Lower leg skin (tissue), 4 donors: ENCODE data around the gene CD160. TPM values are rescaled to one million over a fixed set of nuclear protein-coding genes. Genes with fewer than 3 reads are reported as not detected.

Experiments used
- DNase-seq, 2 donors: peaks; one replicate each; pipeline ENCODE4 v3.0.0-alpha.2; 2019; ENCODE audit warnings: low spot score in 2 of 2
- H3K4me3 ChIP-seq: fragments of 200-600 bp; sonication (generic); 2 replicates; pipeline ENCODE4 v1.5.1; 2017; ENCODE audit warnings: mild to moderate bottlenecking, low read depth; ENCODE audit not compliant: poor library complexity, severe bottlenecking
- POLR2A ChIP-seq, 2 donors: fragments of 450-650 bp; IDR thresholded peaks; one replicate each; pipeline ENCODE4 v1.6.1; 2016 to 2017; ENCODE audit warnings: antibody characterized with exemption in 2 of 2, mild to moderate bottlenecking in 1 of 2, moderate library complexity in 1 of 2
- WGBS, 2 donors: methylation state at CpG; one replicate each; pipeline ENCODE4 v1.1.5; 2018; 5-methylcytosine and 5-hydroxymethylcytosine counted together
- intact Hi-C: fragments of 100-400 bp; cut with DNase I; formaldehyde crosslinking; loops from one replicate; pipeline ENCODE4 v1.15.0; 2023; ENCODE audit warnings: low total_unique reads
- total RNA-seq, 4 donors: library from RNA; depleted of rRNA; stranded (reverse); fragments of >200 nt; gene quantifications; one replicate each; pipeline ENCODE4 v1.1.0, GENCODE V29; 2016
- TF ChIP-seq, protein P1 (sequence below), 3 donors: fragments of 450-650 bp; IDR thresholded peaks; one replicate each; pipeline ENCODE4 v1.5.1; 2016; ENCODE audit warnings: antibody characterized with exemption in 3 of 3, mild to moderate bottlenecking in 3 of 3, moderate library complexity in 2 of 3

Gene CD160
- total RNA-seq, 4 donors from 2014 or later: 0.38 to 0.63 TPM; not detected in 2

DNA sequence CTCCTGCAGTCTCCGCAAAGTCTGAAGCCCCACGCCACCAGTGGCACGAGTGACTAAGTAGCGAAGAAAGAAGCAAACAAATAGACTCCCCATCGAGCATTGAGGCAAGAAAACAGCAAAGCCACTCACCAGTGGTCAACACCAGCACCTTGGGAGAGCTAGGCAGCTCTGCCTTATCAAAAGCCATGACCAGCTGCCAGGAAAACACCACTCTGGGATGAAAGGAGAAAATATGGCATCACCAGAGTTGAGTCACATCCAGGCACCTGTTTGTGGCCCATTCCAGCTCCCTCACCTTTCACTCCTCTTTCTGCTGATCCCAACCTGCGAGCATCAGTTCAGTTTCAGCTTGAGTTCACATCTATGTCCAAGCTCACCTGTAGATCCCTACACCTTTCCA, 29.4 kb upstream of the CD160 start:
- TF ChIP-seq, protein P1, sequence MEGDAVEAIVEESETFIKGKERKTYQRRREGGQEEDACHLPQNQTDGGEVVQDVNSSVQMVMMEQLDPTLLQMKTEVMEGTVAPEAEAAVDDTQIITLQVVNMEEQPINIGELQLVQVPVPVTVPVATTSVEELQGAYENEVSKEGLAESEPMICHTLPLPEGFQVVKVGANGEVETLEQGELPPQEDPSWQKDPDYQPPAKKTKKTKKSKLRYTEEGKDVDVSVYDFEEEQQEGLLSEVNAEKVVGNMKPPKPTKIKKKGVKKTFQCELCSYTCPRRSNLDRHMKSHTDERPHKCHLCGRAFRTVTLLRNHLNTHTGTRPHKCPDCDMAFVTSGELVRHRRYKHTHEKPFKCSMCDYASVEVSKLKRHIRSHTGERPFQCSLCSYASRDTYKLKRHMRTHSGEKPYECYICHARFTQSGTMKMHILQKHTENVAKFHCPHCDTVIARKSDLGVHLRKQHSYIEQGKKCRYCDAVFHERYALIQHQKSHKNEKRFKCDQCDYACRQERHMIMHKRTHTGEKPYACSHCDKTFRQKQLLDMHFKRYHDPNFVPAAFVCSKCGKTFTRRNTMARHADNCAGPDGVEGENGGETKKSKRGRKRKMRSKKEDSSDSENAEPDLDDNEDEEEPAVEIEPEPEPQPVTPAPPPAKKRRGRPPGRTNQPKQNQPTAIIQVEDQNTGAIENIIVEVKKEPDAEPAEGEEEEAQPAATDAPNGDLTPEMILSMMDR (IDR thresholded peaks at IDR 0.05): no peak
- intact Hi-C loops: no loop called here
- no peak for DNase-seq
- WGBS, 2 donors: 95 to 97% methylated on average over 6 of the region's 6 CpGs
- H3K4me3 ChIP-seq: no peak overlapping the region

DNA sequence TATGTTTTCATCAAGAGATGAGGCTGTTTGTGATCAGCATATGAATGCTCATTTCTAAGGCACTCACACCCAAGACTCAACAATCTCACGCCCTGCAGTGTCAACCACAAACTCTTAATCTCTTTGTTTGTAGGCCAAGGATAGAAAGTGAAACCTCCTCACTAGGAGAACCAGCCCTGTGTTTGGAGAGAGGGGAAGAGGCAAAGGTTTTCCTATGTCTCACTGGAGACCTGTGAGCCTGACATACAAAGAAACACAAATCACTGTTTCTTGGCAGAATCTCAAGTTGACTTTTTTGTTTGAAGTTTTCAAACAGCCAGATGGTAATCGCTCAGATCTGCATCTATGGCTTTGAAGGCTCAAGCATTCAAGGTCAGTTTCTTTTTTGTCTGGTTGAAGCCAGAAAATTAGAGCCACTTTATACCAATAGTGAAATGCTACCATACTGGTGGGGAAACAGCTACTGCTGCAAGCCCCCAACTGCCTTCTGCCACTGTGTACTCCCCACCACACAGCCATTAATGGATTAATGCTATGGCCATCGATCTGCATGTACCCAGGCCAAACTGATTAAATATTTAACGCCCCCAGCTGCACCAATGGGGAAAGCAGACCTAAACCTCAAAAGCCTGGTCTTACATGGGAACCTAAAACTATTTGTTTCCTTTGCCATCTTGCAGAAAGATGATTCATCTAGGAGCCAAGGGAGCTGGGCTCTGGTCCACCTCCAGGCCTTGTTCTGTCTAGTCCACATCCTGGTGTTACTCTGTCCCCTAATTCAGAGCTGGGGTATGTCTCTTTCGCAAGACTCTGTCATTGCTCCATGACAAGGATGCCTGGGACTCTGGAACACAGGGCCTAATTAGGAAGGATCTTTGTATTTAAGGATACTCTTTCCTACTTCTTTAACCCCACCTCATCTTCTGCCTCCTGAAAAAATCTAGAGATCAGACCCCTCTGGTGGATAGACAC, 28.4 kb upstream of the CD160 start:
- no peak for DNase-seq
- intact Hi-C loops: no loop called here
- H3K4me3 ChIP-seq: no peak overlapping the region
- TF ChIP-seq, protein P1 (IDR thresholded peaks at IDR 0.05): no peak
- no peak for TF ChIP-seq POLR2A (IDR thresholded peaks at IDR 0.05)
- 53 to 64% methylated on average over 5 of the region's 5 CpGs for WGBS, 2 donors

DNA sequence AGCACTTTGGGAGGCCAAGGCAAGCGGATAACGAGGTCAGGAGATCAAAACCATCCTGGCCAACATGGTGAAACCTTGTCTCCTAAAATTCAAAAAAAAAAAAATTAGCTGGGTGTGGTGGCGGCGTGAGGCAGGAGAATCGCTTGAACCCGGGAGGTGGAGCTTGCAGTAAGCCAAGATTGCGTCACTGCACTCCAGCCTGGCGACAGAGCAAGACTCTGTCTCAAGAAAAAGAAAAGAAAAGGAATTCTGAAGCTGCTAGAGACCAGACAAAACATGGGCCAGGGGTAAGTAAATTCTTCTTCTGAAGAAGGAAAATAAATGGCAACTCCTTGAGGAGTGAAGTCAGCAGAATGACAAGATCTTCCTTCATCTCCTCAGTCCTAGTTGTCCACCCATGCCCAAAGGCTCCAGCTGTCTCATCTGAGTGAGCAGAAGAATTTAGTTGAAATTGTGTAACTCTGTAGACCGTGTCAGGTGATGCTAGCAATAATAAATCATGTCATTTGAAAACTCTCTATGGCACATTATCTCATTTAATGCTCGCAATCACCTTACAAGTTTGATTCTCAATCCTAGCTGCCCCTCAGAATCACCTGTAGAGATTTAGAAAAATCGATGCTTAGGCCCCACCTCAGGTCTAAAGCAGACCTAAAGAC, 26.4 kb upstream of the CD160 start:
- 80 to 86% methylated on average over 11 of the region's 11 CpGs for WGBS, 2 donors
- intact Hi-C loops: no loop called here
- no peak overlapping the region for H3K4me3 ChIP-seq
- peak in 1 of 2 donors; percentile 37 for DNase-seq
- TF ChIP-seq, protein P1 (IDR thresholded peaks at IDR 0.05): no peak
- no peak for TF ChIP-seq POLR2A (IDR thresholded peaks at IDR 0.05)

DNA sequence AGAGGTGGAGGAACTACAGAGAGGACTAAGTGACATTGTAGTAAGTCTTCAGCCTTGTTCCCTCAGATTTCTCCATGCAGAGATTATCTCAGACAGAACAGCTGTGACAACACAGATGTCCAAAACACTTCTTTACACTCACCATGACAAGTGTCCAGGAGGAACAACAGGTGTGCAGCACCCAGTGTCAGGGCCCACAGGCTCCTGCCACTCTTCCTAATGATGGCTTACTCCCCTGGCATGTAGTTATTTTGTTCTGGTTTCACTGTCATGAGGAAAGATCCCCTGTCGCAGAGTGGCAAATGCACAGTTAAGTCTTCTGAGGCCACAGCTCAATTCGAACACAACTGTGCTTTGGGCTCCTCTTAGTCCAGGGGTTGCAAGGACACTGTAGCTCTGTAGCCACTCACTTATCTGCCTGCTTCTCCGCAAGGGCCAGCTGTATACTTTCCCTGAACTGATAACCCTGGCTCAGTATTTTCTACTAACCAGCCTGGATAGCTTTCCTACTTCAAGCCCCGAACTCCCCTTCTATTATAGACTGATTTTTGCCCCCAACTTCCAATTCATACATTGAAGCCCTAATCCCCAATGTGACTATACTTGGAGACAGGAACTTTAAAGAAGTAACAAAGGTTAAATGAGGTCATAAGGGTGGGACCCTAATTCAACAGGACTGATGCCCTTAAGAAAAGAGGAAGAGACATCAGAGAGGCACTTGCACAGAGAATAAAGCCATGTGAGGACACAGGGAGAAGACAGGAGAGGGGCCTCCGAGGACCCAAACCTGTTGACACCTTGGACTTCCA, 23.3 kb upstream of the CD160 start:
- intact Hi-C loops: no loop called here
- H3K4me3 ChIP-seq: no peak overlapping the region
- peak in 1 of 2 donors; percentile 50 for DNase-seq
- 83 to 84% methylated on average over 5 of the region's 5 CpGs for WGBS, 2 donors
- TF ChIP-seq, protein P1 (IDR thresholded peaks at IDR 0.05): no peak
- TF ChIP-seq POLR2A (IDR thresholded peaks at IDR 0.05): no peak

DNA sequence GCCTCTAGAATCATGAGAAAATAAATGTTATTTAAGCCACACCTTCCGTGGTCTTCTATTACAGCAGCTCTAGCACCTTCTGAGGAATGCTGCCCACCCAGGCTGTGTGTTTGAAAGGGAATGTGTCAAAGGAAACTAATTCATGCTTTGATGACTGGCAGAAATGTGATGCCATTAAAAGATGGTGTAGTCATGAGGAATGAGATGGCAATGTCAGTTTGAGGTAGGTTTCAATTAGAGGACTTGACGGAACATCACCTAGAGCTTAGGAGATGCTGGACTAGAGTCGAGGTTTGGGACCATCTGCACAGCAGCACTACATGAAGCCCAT, 22.7 kb upstream of the CD160 start:
- TF ChIP-seq, protein P1 (IDR thresholded peaks at IDR 0.05): no peak
- no peak for TF ChIP-seq POLR2A (IDR thresholded peaks at IDR 0.05)
- intact Hi-C loops: no loop called here
- DNase-seq: peak in 1 of 2 donors; percentile 13
- H3K4me3 ChIP-seq: no peak overlapping the region
- WGBS, 2 donors: 87 to 88% methylated on average over 3 of the region's 3 CpGs
